Glutamatergic neuron (in vitro differentiated cells): ENCODE measurements around the gene MAP3K9. TPM values are rescaled to one million over a fixed set of nuclear protein-coding genes. Genes with fewer than 3 reads are reported as not detected.

ENCODE experiments used
- DNase-seq: peaks from one replicate; pipeline ENCODE4 v3.0.0; 2022
- H3K27ac Mint-ChIP-seq: one replicate; pipeline ENCODE4 v1.8.0; 2020; ENCODE audit warnings: mild to moderate bottlenecking, mixed read lengths, inconsistent platforms; ENCODE audit not compliant: unreplicated experiment
- H3K27me3 Mint-ChIP-seq: one replicate; pipeline ENCODE4 v1.8.0; 2020; ENCODE audit warnings: mild to moderate bottlenecking, moderate library complexity, mixed read lengths, inconsistent platforms; ENCODE audit not compliant: unreplicated experiment
- H3K36me3 Mint-ChIP-seq: one replicate; pipeline ENCODE4 v1.8.0; 2020; ENCODE audit warnings: mild to moderate bottlenecking, mixed read lengths, inconsistent platforms; ENCODE audit not compliant: unreplicated experiment
- H3K4me1 Mint-ChIP-seq: one replicate; pipeline ENCODE4 v1.8.0; 2020; ENCODE audit warnings: mild to moderate bottlenecking, low read depth, mixed read lengths, inconsistent platforms; ENCODE audit not compliant: unreplicated experiment
- H3K4me3 Mint-ChIP-seq: one replicate; pipeline ENCODE4 v1.8.0; 2020; ENCODE audit warnings: mild to moderate bottlenecking, mixed read lengths, inconsistent platforms; ENCODE audit not compliant: unreplicated experiment
- H3K9me3 Mint-ChIP-seq: one replicate; pipeline ENCODE4 v1.8.0; 2020; ENCODE audit warnings: mild to moderate bottlenecking, moderate library complexity, mixed read lengths, inconsistent platforms; ENCODE audit not compliant: unreplicated experiment
- total RNA-seq: library from RNA; stranded (reverse); fragmentation: NEBNext Ultra II Directional; extraction: Animal tissue kit (Norgen Biotek cat#: 25700); gene quantifications from one replicate; pipeline ENCODE4 v1.2.1, GENCODE V29; 2021; ENCODE audit not compliant: unreplicated experiment
- TF ChIP-seq, protein P1 (sequence below): fragments of 200-600 bp; sonication (generic); IDR thresholded peaks from one replicate; pipeline ENCODE4 v1.5.0; 2021; ENCODE audit not compliant: partially characterized antibody, unreplicated experiment

MAP3K9 gene
- total RNA-seq, 1 donor from 2014 or later, result 20.0 TPM

DNA sequence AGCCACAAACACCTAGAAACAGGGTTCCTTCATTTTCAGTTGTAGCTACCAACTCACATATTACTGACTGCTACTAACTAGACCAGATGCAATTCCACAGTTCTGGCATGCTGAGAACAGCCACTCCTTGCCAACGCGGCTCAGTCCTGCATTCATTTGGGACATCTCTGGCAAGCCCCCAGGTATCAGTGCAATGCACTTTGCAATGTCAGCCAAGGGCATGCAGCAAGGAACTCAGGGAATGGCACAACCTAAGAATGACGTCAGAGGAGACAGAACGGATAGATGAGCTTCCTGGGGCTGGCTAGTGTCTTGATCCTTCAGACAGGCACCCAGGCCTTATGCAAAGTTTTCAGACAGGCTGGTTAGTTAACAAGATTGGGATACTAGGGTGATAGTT lies 29.6 kb downstream of the MAP3K9 start:
- no peak overlapping the region for H3K4me3 Mint-ChIP-seq
- H3K4me1 Mint-ChIP-seq, result no peaks in the 10 kb centered on the region
- TF ChIP-seq, protein P1, sequence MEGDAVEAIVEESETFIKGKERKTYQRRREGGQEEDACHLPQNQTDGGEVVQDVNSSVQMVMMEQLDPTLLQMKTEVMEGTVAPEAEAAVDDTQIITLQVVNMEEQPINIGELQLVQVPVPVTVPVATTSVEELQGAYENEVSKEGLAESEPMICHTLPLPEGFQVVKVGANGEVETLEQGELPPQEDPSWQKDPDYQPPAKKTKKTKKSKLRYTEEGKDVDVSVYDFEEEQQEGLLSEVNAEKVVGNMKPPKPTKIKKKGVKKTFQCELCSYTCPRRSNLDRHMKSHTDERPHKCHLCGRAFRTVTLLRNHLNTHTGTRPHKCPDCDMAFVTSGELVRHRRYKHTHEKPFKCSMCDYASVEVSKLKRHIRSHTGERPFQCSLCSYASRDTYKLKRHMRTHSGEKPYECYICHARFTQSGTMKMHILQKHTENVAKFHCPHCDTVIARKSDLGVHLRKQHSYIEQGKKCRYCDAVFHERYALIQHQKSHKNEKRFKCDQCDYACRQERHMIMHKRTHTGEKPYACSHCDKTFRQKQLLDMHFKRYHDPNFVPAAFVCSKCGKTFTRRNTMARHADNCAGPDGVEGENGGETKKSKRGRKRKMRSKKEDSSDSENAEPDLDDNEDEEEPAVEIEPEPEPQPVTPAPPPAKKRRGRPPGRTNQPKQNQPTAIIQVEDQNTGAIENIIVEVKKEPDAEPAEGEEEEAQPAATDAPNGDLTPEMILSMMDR, result no peak
- peaks cover 2% of the 10 kb centered on the region for H3K9me3 Mint-ChIP-seq
- no peak for DNase-seq
- no peak overlapping the region for H3K27ac Mint-ChIP-seq
- H3K36me3 Mint-ChIP-seq, result peaks cover 5% of the 10 kb centered on the region
- H3K27me3 Mint-ChIP-seq, result no peaks in the 10 kb centered on the region

GRCh38 chr14:70776197-70776596 lies 33.1 kb downstream of the MAP3K9 start:
- no peaks in the 10 kb centered on the region for H3K36me3 Mint-ChIP-seq
- H3K4me1 Mint-ChIP-seq, result peaks cover 5% of the 10 kb centered on the region
- H3K4me3 Mint-ChIP-seq, result no peak overlapping the region
- H3K27ac Mint-ChIP-seq, result no peak overlapping the region
- H3K9me3 Mint-ChIP-seq, result peaks cover 2% of the 10 kb centered on the region
- H3K27me3 Mint-ChIP-seq, result no peaks in the 10 kb centered on the region
- TF ChIP-seq, protein P1, result no peak
- DNase-seq, result no peak

- Mint-ChIP-seq H3K36me3 (no peaks in the 10 kb centered on the region), H3K4me1 (peaks cover 5% of the 10 kb centered on the region), H3K4me3 (no peak overlapping the region), H3K9me3 (no peaks in the 10 kb centered on the region), H3K27me3 (no peaks in the 10 kb centered on the region), H3K27ac (no peak overlapping the region)
- TF ChIP-seq, protein P1, result no peak
- no peak for DNase-seq
Measured at GRCh38 chr14:70773182-70773862, 36.0 kb downstream of the MAP3K9 start.

DNA sequence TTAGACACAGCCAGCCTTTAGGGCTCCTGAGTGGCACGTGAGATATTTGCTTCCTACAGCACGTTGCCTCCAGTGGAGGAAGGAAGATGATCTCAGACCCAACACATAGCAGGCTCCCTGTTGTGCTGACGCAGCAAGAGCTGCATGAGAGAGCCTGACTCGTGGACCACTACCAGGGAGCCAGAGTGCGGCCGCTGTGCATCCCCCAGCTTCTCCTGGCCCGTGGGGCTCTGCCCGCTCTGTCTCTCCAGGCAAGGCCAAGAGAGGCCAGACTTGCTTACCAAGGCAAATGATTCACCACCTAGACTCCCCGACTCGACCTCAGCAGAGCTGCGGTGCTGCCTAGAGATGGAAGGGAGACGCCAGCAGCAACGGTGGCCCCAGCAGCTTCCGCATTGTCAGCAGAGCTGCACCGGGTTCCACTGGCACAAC lies 37.5 kb downstream of the MAP3K9 start:
- Mint-ChIP-seq H3K9me3 (no peaks in the 10 kb centered on the region), H3K36me3 (no peaks in the 10 kb centered on the region), H3K4me1 (peaks cover 5% of the 10 kb centered on the region), H3K27ac (no peak overlapping the region), H3K27me3 (no peaks in the 10 kb centered on the region), H3K4me3 (no peak overlapping the region)
- no peak for DNase-seq
- TF ChIP-seq, protein P1, result no peak

DNA sequence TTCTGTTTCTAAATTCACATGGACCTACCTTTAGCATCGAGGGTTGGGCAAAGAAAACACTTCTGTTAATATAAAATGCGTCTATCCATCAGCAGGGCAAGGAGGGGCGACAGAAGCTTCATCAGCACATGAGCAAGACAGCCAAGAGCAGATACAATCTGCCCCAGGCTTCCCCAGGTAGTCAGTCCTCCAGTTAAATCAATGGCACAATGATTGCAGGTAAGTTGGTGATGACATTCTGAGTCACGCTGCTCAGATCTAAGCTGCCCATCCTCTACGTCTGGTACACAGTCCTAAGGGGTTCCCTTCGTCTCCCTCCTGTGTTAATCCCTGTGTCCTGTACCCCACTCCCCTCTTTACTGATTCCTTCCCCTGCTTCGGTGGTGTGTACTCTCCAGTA lies 38.8 kb downstream of the MAP3K9 start:
- no peaks in the 10 kb centered on the region for H3K36me3 Mint-ChIP-seq
- H3K4me3 Mint-ChIP-seq, result no peak overlapping the region
- H3K4me1 Mint-ChIP-seq, result peaks cover 5% of the 10 kb centered on the region
- H3K27ac Mint-ChIP-seq, result no peak overlapping the region
- H3K9me3 Mint-ChIP-seq, result no peaks in the 10 kb centered on the region
- DNase-seq, result no peak
- TF ChIP-seq, protein P1, result no peak
- H3K27me3 Mint-ChIP-seq, result no peaks in the 10 kb centered on the region
